NCI-H82 treated with DMSO at 0.1 percent for 48 hours (cell line): ENCODE measurements around the gene HSD11B1L.
A peak's percentile ranks its signal among the peaks of the same experiment; 100 is the strongest.
"Not testable (repeated sequence)": the region's sequence is repeated elsewhere in the genome, so short reads cannot be mapped to it uniquely, and the experiment has no call there.

ENCODE experiments used
- DNase-seq: peaks from one replicate; lab custom pipeline; 2025; ENCODE audit not compliant: unreplicated experiment; lab: John Stamatoyannopoulos, UW

Gene HSD11B1L

GRCh38 chr19:5686647-5687359 lies 6.0 kb downstream of the HSD11B1L start:
- DNase-seq = no peak

DNA sequence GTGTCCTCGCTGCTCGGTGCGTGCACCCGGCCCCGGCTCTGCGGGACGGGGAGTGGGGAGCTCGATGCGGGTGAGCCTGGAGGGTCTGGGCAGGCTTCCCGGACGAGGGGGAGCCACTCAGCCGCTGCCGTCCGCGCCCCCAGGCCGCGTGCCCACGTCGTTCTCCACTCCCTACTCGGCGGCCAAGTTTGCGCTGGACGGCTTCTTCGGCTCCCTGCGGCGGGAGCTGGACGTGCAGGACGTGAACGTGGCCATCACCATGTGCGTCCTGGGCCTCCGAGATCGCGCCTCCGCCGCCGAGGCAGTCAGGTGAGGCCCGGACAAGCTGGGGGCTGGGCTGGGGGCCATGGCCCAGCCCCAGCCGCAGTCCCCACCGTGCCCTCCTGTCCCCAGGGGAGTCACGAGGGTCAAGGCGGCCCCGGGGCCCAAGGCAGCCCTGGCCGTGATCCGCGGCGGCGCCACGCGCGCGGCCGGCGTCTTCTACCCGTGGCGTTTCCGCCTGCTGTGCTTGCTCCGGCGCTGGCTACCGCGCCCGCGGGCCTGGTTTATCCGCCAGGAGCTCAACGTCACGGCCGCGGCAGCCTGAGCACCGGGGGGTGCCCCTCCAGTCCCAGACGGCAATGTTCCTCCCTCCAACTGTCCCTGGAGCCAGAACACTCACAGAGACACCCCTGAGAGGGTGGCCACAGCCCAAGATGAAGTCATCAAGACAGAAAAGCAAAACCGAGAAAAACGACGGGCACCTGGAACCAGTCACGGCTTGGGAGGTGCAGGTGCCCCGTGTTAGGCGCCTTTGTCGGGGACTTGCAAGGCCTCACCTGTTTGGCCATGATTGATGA lies 6.8 kb downstream of the HSD11B1L start:
- no peak for DNase-seq

- not testable (repeated sequence) for DNase-seq
These were observed 7.5 kb downstream of the HSD11B1L start for GRCh38 chr19:5688262-5688881.

GRCh38 chr19:5690125-5690954 lies 9.5 kb downstream of the HSD11B1L start, which contains the start of gene RPL36:
Gene RPL36 (plus strand): TSS chr19:5690295. CDS start chr19:5690508, 213 bp downstream.
- DNase-seq = peak; percentile 81

GRCh38 chr19:5690955-5691821 lies 10.4 kb downstream of the HSD11B1L start:
- DNase-seq = no peak

- DNase-seq = no peak
These were observed 11.2 kb downstream of the HSD11B1L start for GRCh38 chr19:5691822-5692722.

DNA sequence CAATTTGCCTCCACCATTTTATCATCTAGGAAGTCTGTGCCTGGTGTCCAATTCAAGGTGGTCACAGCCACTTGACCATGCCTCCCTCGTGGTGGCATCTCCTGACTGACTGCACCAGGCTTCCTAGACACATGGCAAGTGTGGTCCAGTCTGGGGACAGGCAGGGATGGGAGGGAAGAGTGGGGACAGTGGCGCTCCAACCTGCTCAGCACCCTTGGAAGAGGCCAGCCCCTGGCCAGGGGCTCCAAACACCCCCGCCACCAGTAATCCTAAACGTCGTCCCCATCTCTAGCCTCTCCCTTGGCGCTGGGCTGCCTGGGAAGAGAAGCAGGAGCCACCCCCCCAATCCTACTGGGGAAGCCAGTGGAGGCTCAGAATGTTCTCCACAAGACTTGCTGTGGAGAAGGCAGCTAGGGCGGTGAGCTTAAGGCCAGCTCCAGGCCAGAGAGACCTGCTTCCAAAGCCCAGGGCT lies 11.9 kb downstream of the HSD11B1L start:
- no peak for DNase-seq

GRCh38 chr19:5693195-5694166 lies 12.7 kb downstream of the HSD11B1L start:
- no peak for DNase-seq

DNA sequence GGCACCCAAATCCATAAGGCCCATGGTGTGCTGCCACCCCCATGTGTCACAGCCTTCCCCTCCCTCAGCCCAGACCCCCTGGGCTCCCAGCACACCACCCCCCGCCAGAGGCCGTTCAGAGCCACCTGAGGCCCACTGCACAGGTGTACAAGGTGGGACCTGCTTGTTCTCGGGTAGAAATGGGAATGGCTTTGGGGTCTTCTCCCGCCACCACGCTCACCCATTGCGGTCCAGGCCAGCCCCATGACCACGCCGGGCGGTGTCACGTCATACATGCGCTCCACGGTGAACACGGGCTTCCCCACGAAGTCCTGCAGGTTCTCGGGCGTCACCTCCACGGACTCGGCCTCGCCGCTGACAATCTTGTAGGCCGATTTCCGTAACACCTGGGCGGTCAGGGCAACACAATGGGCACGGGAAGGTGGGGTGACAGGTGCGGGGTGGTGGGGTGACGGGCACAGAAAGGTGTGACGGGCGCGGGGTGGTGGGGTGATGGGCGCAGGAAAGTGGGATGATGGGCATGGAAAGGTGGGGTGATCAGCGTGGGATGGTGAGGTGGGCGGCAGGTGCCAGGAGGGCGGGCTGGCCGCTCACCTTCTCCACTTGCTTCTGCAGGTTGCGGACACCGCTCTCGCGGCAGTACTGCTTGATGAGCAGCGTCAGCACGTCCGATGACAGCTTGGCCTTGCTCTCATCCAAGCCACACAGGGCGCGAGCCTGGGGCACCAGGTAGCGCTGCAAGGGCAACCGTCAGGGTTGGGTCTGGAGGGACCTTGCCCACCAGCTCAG lies 13.5 kb downstream of the HSD11B1L start:
- no peak for DNase-seq

- DNase-seq = no peak
These were observed 14.3 kb downstream of the HSD11B1L start for GRCh38 chr19:5694956-5695648.

GRCh38 chr19:5695649-5696195 lies 14.9 kb downstream of the HSD11B1L start:
- DNase-seq = no peak

GRCh38 chr19:5696196-5697021 lies 15.6 kb downstream of the HSD11B1L start:
- DNase-seq = no peak

- DNase-seq = no peak
These were observed 16.4 kb downstream of the HSD11B1L start for GRCh38 chr19:5697022-5697889.
